ENCODE measurements around the gene PLPPR2.
"Not testable (repeated sequence)": the region's sequence is repeated elsewhere in the genome, so short reads cannot be mapped to it uniquely, and the experiment has no call there.

The PLPPR2 gene

DNA sequence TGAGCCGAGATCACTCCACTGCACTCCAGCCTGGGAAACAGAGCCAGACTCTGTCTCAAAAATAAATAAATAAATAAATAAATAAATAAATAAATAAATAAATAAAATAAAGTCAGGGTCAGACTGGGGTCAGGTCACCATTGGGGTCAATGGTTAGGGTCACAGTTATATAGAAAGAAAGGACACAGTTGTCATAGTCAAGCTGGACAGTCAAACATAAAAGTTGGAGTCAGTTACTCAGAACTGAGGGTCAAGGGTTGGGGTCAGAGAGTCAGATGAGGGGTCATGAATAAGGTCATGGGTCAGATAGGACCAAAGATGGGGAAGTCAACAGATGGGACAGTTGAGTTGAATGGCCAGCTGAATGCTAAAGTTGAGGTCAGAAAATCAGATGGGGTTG is 45.6 kb downstream of the PLPPR2 start:
- no peak overlapping the region for H3K4me3 ChIP-seq (ENCODE audit: low read depth, low read length)
- TF ChIP-seq MYC (IDR thresholded peaks at IDR 0.05; ENCODE audit: low read depth, low read length) = no peak
- TF ChIP-seq, protein P1, sequence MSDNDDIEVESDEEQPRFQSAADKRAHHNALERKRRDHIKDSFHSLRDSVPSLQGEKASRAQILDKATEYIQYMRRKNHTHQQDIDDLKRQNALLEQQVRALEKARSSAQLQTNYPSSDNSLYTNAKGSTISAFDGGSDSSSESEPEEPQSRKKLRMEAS (IDR thresholded peaks at IDR 0.05; ENCODE audit: low read depth, low read length) = no peak
- TF ChIP-seq, protein P2, sequence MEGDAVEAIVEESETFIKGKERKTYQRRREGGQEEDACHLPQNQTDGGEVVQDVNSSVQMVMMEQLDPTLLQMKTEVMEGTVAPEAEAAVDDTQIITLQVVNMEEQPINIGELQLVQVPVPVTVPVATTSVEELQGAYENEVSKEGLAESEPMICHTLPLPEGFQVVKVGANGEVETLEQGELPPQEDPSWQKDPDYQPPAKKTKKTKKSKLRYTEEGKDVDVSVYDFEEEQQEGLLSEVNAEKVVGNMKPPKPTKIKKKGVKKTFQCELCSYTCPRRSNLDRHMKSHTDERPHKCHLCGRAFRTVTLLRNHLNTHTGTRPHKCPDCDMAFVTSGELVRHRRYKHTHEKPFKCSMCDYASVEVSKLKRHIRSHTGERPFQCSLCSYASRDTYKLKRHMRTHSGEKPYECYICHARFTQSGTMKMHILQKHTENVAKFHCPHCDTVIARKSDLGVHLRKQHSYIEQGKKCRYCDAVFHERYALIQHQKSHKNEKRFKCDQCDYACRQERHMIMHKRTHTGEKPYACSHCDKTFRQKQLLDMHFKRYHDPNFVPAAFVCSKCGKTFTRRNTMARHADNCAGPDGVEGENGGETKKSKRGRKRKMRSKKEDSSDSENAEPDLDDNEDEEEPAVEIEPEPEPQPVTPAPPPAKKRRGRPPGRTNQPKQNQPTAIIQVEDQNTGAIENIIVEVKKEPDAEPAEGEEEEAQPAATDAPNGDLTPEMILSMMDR (IDR thresholded peaks at IDR 0.05; ENCODE audit: low read depth, low read length) = no peak
- no peak for TF ChIP-seq POLR2A (IDR thresholded peaks at IDR 0.05; ENCODE audit: extremely low read depth, insufficient read length)
- DNase-seq (ENCODE audit: low read depth) = no peak

DNA sequence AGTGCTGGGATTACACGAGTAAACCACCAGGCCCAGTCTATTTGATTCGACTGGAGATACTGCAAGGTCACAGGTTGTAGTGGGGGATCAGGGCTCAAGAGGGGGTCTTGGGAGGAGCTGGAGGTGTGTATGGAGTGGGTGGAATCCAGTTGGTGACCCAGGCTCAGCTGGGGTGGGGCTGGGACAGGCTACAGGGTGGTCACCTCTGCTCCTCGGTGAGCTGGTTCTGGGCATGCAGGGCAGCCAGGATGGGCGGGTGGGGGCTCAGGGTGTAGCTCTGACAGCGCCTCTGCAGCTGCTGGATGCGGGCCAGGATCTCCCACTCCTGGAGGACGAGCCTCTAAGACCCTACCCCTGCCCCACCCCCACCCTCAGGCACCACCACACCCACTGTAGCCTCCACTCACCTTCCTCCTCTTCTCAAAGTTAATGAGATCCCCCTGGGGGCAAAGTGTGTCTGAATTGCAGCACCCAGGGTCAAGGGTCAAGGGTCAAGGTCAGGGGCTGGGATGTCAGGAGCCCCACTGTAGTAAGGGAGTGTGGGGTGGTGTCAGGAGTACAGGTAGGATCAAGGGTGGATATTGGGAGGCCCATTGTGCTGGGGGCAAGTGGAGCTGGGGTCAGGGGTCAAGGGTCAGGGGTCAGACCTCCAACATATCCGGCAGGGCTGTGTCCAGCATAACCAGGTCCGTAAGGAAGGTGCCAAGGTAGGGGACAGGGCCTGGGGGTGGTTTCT is 46.7 kb downstream of the PLPPR2 start:
- no peak overlapping the region for H3K4me3 ChIP-seq (ENCODE audit: low read depth, low read length)
- no peak for DNase-seq (ENCODE audit: low read depth)
- TF ChIP-seq, protein P2 (IDR thresholded peaks at IDR 0.05; ENCODE audit: low read depth, low read length) = no peak
- TF ChIP-seq POLR2A (IDR thresholded peaks at IDR 0.05; ENCODE audit: extremely low read depth, insufficient read length) = no peak
- TF ChIP-seq MYC (IDR thresholded peaks at IDR 0.05; ENCODE audit: low read depth, low read length) = no peak

DNA sequence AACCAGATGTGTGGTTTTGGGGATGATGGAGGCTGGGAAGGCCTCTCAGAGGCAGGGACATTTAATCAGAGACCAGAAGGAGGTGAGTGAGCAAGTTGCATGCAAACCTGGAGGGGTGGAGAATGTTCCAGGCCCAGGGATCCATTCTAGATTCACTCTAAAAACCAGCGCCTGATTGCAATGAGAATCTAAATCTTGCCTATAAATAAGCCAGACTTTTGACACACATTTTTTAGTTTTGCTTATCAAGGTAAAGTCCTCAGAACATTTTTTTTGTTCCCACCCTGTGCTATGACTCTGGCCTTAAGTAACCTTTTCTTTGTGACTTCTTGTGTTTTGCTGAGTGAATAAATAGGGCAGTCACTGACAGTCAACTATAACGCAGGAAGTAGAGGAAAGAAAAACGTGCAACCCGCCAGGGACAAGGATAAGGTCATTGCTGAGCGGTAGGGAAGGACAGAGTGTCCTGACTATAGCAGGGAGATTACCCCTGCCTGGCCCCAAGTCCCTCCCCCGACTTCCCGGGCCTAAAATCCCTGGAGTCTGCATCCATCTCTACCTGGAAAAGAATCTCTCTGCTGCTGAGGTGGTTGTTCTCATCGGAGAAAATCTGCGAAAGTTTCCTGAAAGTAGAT is 49.5 kb downstream of the PLPPR2 start:
- TF ChIP-seq POLR2A (IDR thresholded peaks at IDR 0.05; ENCODE audit: extremely low read depth, insufficient read length) = no peak
- TF ChIP-seq, protein P2 (IDR thresholded peaks at IDR 0.05; ENCODE audit: low read depth, low read length) = no peak
- no peak for TF ChIP-seq MYC (IDR thresholded peaks at IDR 0.05; ENCODE audit: low read depth, low read length)
- TF ChIP-seq, protein P1 (IDR thresholded peaks at IDR 0.05; ENCODE audit: low read depth, low read length) = no peak
- no peak for DNase-seq (ENCODE audit: low read depth)
- H3K4me3 ChIP-seq (ENCODE audit: low read depth, low read length) = no peak overlapping the region

DNA sequence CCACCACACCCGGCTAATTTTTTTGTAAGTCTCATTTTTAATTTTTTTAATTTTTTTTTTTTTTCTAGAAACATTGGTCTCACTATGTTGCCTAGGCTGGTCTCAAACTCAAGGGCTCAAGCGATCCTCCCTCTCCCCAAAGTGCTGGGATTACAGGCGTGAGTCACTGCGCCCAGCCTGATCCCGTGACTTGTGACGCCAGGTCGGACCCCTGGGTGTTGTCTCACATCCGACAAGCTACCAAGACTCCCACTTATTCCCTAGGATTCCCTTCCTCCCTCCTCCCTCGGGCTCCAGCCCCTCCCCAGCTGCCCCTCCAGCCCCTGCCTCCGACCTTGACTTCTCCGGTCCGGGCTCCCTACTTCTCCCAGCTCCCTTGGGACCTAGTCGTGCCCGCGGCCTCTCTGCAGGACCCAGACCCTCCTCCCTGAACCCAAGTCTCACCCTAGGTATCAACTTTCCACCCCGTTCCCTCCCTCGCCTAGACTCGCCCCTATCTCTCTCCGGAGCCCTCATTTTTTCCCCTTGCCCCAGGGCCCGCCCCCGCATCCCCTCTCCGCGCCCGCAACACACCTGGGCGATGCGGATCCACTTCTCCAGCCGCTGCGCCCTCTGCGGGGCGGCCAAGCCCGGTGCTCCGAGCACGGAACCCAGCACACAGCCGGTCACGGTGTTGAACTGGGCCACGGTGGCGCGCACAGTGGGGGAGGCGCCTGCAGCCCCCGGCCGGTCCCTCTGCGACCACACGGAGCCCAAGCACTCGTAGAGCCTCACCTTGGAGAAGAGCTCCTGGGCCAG is 50.8 kb downstream of the PLPPR2 start:
- TF ChIP-seq, protein P2 (IDR thresholded peaks at IDR 0.05; ENCODE audit: low read depth, low read length) = no peak
- TF ChIP-seq POLR2A (IDR thresholded peaks at IDR 0.05; ENCODE audit: extremely low read depth, insufficient read length) (no peak), MYC (IDR thresholded peaks at IDR 0.05; ENCODE audit: low read depth, low read length) (no peak)
- TF ChIP-seq, protein P1 (IDR thresholded peaks at IDR 0.05; ENCODE audit: low read depth, low read length) = no peak
- DNase-seq (ENCODE audit: low read depth) = no peak
- H3K4me3 ChIP-seq (ENCODE audit: low read depth, low read length) = no peak overlapping the region

DNA sequence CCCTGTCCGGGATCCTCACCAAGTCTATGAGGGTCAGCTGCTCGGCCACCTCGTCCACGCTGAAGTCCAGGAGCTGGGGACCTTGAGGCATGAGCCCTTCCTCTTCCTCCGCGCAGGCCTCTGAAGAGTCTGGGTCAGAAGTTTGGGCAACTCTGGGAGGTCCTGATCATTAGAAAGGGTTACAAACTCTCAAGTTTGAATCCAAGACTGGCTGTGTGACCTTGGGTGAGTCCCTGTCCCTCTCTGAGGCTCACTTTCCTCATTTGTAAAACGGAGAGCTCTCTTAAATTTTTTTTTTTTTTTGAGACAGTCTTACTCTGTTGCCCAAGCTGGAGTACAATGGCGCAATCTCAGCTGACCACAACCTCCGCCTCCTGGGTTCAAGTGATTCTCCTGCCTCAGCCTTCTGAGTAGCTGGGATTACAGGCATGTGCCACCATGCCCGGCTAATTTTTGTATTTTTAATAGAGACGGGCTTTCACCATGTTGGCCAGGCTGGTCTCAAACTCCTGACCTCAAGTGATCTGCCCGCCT is 51.5 kb downstream of the PLPPR2 start:
- not testable (repeated sequence) for H3K4me3 ChIP-seq (ENCODE audit: low read depth, low read length)
- DNase-seq (ENCODE audit: low read depth) = peak; percentile 47

DNA sequence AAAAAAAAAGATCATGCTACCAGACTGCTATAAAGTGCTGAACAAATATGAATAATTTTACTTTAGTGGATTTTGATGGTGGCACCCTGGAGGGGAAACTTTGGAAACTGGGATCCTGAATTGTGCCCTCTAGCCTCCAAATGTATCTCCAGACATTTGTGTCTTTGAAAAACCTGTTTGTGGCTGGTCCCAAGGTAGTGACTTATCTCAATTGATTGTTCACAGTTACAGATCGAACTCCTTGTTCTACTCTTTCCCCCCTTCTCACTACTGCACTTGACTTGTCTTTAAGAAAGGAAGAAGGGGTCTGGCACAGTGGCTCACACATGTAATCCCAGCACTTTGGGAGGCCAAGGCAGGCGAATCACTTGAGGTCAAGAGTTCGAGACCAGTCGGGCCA is 53.4 kb downstream of the PLPPR2 start:
- no peak overlapping the region for H3K4me3 ChIP-seq (ENCODE audit: low read depth, low read length)
- TF ChIP-seq, protein P1 (IDR thresholded peaks at IDR 0.05; ENCODE audit: low read depth, low read length) = no peak
- TF ChIP-seq, protein P2 (IDR thresholded peaks at IDR 0.05; ENCODE audit: low read depth, low read length) = no peak
- TF ChIP-seq POLR2A (IDR thresholded peaks at IDR 0.05; ENCODE audit: extremely low read depth, insufficient read length) (no peak), MYC (IDR thresholded peaks at IDR 0.05; ENCODE audit: low read depth, low read length) (no peak)
- no peak for DNase-seq (ENCODE audit: low read depth)
